IPS-NIHi11 (cell line): ENCODE measurements around the gene LPAR4.
"Not testable (repeated sequence)": the region's sequence is repeated elsewhere in the genome, so short reads cannot be mapped to it uniquely, and the experiment has no call there.

Source experiments
- DNase-seq: peaks from one replicate; pipeline ENCODE4 v3.0.0; 2012; ENCODE audit warnings: mixed read lengths, low spot score

Gene LPAR4

GRCh38 chrX:78747489-78747888 lies at the start of gene LPAR4:
LPAR4 (plus strand) TSS chrX:78747720; CDS start chrX:78754870, 7,150 bp downstream.
- DNase-seq: peak; percentile 43

GRCh38 chrX:78706071-78706470 lies 41.4 kb upstream of the LPAR4 start:
- no peak for DNase-seq

GRCh38 chrX:78708262-78708661 lies 39.3 kb upstream of the LPAR4 start:
- DNase-seq: peak; percentile 23

DNA sequence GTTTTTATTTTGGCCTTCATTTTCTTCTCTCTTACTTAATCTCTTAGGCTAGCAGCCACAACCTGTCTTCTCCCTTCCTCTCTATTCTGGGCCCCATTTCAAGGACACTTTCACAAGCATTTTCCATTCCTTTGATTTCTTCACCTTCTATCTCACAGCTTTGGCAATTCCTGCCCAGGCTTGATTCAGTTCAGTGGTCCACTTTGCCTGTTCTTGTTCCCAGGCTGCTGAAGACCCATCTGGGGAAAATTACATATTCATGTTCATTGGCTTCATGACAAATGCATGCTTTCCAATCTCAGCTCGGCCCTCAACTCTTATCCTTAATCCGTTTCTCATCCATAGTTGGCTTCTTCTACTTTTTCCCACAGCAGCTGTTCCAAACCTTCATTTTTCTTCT lies 38.7 kb upstream of the LPAR4 start:
- DNase-seq: no peak

DNA sequence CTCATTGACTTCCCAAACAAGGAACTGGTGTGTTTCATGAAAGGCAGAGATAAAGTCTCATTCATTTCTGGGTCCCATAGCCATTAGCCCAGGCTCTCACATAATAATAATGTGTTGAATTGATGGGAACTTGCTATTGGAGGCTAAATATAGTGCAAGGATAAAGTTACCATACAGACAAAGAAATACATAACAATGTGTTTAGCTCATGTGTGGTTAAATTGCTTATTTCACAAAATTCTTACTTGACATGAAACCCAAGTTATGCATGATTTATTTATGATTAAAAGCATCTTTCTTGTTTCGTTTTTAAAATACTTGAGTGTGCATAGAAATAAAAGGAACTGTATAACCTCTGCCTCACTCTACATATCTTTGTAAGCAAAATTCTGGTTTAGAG lies 37.3 kb upstream of the LPAR4 start:
- DNase-seq: no peak

DNA sequence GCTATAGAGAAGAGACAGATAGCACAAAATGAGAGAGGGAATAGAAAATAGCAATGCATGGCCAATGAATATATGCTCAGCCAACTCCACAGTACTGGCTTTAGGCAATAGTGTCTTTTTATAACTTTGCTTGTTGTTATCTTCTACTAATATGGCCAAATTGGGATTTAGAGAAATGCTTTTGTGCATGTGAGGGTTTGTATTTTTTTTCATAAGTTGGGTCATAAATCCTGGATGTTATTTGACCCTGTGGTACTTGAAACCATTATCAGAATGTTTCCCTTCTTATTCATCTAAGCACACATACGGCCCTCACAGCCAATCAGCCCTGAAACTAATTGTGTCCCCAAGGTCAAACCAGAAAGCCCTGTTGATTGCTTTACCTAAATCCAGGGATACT lies 35.2 kb upstream of the LPAR4 start:
- no peak for DNase-seq

- no peak for DNase-seq
Observed at GRCh38 chrX:78725287-78725686, 22.2 kb upstream of the LPAR4 start.

DNA sequence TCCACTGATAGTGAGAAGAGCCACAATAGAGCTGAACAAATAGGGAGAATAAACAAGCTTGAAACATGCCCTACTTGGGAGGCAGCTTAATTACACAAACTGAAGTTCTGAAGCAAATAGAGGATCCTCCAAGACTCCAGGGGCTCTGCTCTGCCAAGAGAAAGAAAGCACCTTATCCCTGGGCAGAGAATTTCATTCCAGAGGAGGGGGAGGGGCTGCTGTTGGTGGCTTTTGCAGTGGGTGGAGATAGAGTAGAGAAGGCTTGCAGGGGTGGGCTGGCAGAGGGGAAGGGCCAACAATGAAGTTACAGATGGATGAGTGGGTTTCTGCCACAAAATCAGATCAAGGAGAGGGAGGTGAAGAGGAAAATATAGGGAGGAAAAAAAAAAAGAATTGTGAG lies 1.0 kb upstream of the LPAR4 start:
- DNase-seq: peak; percentile 15

DNA sequence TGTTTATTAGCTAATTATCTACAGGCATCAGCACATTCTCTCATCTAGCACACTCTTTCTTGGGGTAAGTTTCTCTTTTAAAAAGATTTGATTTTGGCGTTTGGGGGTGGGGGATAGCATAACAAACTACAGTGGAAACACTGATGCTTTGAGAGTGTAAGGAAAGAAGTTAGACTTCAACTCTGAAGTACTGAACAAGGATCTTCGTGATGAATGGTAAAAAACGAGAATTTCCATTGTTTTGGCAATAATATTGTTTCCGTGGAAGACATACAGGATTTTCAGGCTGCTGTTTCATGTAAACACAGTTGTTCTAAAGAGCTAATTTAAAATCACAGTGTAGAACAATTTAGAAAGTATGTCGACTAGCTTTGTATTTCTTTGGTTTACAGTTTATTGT lies 451 bp downstream of the LPAR4 start:
- DNase-seq: no peak

- no peak for DNase-seq
Observed at GRCh38 chrX:78748846-78749245, 1.3 kb downstream of the LPAR4 start.

DNA sequence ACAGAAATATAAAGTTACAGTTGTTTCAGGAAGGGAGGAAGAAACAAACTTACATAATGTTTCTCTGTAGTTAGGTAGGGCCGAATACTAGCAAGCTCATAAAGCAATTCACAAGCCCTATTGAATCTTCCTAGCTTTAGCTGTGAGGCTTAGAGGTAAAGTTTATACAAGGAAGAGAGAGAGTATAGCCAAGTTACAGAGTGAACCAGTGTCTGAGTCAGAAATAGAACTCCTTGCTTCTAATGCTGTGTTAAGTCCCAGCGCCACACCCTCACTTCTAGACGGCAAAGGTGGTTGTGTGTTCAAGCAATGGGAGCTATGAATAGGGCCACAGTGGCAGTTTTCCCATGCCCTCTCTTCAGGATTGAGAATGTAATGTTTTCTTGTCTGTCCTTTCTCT lies 6.1 kb downstream of the LPAR4 start:
- no peak for DNase-seq

- no peak for DNase-seq
Observed at GRCh38 chrX:78754917-78755316, 7.4 kb downstream of the LPAR4 start.

DNA sequence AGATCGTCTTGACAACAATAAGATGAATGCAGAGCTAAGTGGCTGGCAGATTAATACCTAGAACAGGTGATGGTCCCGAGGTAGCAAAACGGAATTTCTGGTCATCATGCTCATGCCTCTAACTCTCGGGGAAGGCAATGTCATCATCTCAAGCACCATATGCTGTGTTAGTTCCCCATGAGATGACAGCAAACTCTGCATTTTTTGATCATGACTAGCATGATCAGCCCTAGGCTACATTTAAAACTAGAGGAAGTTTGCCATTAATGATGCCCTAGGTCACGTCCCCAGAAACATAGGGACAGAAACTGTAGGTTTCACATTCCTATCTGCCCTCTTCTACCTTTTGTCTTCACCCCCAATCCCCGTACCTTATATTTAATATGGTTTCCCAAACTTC lies 11.6 kb downstream of the LPAR4 start:
- DNase-seq: no peak

DNA sequence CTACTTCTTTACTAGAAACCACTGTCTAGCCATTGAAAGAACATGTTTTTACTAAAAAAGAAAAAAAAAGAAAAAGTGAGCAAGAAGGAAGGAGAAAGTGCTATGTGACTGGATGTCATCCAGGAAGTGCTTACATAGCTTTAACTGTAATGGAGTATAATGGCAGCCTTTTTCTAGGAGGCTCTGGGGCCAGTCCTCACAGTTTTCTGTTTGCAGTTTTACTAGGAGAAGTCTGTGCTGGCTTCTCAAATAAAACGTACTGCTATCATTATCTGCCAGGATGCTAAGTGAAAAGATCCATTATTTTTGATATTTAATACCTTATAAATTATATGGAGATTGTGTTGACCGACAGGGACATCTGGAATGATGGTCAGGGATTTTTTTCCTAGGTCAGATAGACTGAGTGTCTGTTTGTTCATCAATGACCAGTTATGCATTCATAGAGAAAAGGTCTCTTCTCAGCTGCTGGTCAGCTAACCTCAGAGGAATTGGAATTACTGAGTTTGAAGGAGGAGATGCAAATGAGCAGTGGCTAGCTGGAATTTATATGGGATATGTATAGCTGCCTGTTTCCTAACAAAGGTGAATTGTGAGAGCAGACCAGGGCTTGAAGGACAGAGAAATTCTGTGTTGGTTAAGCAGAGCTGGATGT lies 21.7 kb downstream of the LPAR4 start:
- DNase-seq: no peak

GRCh38 chrX:78769946-78770345 lies 22.4 kb downstream of the LPAR4 start:
- peak; percentile 8 for DNase-seq

DNA sequence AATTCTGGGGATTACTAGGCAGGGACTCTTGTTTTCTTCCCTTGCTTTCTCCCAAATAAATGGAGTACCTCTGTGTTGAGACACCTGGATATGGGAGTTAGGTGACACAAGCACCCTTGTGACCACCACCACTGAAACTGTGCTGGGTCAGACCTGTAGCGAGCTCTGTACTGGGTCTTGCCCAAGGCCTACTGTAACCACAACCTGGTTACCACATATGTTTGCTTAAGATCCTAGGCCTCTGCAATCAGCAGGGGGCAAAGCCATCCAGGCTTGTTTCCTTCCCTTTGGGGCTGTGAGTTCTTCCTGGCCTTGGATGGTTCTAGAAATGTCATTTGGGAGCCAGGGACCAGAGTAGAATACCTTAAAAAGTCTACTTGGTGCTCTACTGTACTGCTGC lies 49.4 kb downstream of the LPAR4 start:
- no peak for DNase-seq

DNA sequence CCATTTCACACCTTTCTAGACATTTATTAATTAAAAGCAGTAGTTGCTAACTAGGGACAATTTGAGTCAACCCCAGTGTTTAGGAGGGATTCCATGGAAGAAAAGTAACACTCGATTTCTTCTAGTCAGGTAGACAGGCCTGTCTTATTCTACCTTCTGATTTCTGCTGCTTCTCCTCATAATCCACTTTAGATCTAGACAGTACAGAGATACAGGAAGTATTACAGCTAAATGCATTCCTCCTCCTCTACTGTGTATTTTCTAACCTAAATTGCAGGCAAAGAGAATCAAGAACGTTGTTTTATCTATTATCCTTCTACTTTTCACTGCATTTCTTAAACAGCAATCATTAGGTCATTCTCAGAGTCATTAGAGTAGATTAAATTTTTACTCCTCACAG lies 52.6 kb downstream of the LPAR4 start:
- no peak for DNase-seq

DNA sequence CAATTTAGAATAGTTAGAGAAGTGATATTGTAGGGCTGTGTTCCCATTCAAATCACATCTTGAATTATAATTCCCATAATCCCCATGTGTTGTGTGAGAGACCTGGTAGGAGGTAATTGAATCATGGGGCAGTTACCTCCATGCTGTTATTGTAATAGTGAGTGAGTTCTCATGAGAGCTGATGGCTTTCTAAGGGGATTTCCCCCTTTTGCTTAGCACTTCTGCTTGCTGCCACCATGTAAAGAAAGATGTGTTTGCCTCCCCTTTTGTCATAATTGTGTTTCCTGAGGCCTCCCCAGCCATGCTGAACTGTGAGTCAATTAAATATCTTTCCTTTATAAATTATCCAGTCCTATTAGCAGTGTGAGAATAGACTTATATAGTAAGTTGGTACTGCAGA lies 53.2 kb downstream of the LPAR4 start:
- no peak for DNase-seq

DNA sequence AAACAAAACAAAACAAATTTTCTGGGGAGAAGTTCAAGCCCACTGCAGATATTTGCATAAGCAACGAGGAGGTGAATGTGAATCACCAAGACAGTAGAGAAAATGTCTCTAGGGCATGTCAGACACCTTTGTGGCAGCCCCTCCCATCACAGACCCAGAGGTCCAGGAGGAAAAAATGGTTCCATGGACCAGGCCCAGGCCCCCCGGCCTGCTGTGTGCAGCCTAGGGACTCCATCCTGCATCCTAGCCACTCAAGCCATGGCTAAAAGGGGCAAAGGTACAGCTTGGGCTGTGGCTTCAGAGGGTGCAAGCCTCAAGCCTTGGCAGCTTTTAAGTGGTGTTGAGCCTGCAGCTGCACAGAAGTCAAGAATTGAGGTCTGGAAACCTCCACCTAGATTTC lies 54.0 kb downstream of the LPAR4 start:
- no peak for DNase-seq

GRCh38 chrX:78802526-78802925 lies 55.0 kb downstream of the LPAR4 start:
- not testable (repeated sequence) for DNase-seq
